RWPE1 (cell line): ENCODE results near the gene RGS12.
"Not testable (repeated sequence)": the region's sequence is repeated elsewhere in the genome, so short reads cannot be mapped to it uniquely, and the experiment has no call there.

Experiments used
- CTCF ChIA-PET: fragments of 350-600 bp; sonication (Branson Sonifier 250); formaldehyde crosslinking; extraction: SDS; loops from one replicate; lab custom pipeline; 2021; lab: Yijun Ruan, JAX
- POLR2A ChIA-PET: fragments of 400-600 bp; formaldehyde crosslinking; extraction: SDS; loops from one replicate; lab custom pipeline; 2020; ENCODE audit warnings: antibody characterized with exemption; ENCODE audit not compliant: low non-redundant PET; lab: Yijun Ruan, JAX
- DNase-seq: peaks from one replicate; pipeline ENCODE4 v3.0.0; 2012; ENCODE audit warnings: low spot score
- H3K27ac ChIP-seq: fragments of 450-650 bp; 2 replicates; pipeline ENCODE4 v1.5.1; 2017
- TF ChIP-seq, protein P1 (sequence below): fragments of 450-650 bp; conservative IDR thresholded peaks from 2 replicates; pipeline ENCODE4 v1.5.1; 2017; ENCODE audit warnings: low read depth, mild to moderate bottlenecking

The RGS12 gene

DNA sequence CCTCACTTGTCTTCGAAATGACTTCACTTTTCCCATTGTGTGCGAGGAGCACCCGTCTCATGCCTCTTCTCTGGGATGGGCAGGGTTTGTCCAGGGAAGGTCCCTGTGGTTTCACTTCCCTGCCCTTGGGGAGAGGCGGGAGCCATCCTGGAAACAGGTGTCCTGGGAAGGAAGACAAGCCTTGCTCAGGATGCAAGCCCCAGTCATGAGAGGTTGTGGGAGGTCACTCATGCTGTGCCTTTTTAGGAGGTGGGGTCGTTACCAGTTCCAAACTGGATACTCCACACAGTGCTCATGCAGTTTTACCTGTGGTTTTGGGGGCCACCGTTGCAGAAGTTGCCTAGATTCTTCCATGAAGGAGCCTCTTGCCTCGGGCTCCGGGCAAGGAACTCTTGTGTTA is 3.8 kb downstream of the RGS12 start:
- TF ChIP-seq, protein P1, sequence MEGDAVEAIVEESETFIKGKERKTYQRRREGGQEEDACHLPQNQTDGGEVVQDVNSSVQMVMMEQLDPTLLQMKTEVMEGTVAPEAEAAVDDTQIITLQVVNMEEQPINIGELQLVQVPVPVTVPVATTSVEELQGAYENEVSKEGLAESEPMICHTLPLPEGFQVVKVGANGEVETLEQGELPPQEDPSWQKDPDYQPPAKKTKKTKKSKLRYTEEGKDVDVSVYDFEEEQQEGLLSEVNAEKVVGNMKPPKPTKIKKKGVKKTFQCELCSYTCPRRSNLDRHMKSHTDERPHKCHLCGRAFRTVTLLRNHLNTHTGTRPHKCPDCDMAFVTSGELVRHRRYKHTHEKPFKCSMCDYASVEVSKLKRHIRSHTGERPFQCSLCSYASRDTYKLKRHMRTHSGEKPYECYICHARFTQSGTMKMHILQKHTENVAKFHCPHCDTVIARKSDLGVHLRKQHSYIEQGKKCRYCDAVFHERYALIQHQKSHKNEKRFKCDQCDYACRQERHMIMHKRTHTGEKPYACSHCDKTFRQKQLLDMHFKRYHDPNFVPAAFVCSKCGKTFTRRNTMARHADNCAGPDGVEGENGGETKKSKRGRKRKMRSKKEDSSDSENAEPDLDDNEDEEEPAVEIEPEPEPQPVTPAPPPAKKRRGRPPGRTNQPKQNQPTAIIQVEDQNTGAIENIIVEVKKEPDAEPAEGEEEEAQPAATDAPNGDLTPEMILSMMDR: no peak

DNA sequence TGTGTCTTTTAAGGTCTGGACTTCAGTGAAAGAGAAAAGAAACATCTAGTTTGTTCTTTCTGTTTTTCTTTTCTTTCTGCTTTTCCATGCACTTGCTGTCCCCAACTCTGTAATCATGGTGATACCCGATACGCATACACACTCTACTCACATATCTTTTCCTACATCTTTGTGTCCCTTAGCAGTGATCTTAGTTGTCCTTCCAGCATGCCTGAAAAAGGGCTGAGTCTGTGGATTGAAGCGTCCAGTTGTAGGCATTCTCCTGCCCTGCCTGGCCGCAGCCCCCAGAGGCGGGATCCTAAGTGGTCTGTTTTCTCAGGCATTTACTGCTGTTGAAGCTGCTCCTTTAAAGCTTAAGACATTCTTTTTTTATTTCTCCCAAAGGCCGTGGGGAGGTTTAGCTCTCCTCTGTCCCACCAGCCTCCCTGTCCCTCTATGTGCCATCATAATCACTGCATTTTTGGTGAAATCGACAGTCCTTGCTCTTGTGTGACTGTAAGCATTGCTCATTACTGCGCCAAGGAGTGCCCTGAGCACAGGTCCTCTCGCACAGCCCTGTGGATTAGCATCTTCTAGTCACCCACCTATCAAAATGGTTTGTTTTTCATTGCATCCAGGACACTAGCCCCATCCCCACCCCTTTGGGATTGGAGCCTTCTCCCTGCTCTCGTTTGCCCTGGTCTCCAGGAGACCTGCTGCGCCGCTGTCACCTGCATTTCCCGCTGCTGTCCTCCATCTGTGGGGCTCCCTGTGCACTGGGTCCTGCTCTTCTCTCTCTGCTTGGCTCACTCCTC is 4.4 kb downstream of the RGS12 start:
- ChIA-PET CTCF (no interaction called here), POLR2A (no interaction called here)
- TF ChIP-seq, protein P1: no peak
- DNase-seq: no peak
- H3K27ac ChIP-seq: no peak overlapping the region

More for the DNA sequence above, 3.8 kb downstream of the RGS12 start:
- ChIA-PET POLR2A (no interaction called here), CTCF (no interaction called here)
- DNase-seq: no peak
- H3K27ac ChIP-seq: no peak overlapping the region

DNA sequence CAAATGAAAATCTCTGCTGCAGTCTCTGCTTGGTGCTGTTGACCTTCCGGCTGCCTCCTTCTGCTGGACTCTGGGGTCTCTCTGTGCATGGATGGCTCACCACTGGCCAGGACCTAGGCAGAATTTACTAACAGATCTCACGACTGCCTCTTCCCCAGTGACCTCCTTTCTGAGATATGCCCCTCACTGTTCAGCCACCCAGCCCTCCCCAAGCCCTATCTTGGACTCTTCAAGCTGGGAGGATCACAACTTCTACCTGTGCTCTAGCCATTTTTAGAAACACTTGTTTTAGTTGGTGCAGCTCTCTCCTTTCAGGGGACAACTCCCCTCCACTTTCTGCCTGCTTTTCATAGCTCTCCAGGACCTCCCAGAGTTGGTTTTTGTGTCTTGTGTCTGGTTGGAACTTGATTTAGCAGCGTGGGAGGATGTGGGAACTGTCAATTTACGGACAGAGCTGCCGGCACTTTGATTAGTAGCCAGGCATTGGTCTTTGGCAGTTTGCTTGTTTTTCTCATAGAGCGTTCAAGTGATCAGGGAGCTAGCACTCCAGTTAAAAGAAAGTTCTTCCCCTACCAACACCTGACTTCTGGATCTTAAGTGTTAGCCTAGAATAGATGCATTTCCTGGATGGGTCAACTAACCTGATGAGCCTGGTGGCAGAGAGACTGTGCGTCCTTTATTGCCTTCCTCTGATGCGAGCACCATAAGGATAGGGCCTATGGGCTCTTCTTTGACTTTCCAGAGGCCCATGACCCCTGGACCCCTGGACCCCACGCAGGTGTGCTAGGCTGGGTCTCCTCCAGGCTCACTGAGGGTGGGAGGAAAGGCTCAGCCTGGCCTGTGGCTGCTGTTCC is 6.5 kb downstream of the RGS12 start:
- H3K27ac ChIP-seq: no peak overlapping the region
- TF ChIP-seq, protein P1: no peak
- ChIA-PET CTCF (no interaction called here), POLR2A (no interaction called here)
- DNase-seq: no peak

DNA sequence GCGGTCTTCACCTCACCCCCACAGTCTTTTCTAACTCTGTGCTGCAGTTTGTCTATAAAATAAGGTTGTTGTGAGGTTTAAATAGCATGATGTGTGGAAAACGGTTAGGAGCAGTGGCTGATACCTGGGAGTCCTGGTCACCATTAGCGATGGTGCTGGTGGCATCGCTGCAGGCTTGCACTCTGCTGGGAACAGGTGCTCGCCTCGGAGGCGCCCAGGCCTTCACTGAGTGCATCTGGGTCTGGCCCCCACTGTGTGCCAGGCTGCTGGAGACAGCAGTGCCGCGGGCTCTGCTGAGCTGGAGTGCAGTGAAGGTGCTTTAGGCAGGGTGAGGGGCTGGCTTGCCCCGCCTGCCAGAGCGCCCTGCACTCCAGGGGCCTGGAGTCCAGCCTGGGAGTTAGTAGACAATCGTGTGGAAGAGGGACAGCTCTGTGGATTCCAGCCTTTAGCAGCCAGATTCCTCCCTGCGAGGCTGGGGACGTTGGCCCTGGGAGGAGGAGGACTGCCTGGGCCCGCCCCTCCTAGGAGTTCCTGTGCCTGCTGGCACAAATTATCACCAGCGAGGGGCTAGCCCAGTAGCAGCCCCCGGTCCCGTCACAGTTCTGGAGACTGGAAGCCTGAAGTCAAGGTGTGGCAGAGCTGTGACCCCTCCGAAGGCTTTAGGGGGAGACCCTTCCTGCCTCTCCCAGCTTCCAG is 7.3 kb downstream of the RGS12 start:
- ChIA-PET POLR2A (interaction anchor here (0.6 kb wide), 1 partner anchor 19 kb away, joined by 3 read pairs; no protein-coding TSS in a partner anchor), CTCF (no interaction called here)
- H3K27ac ChIP-seq: no peak overlapping the region
- TF ChIP-seq, protein P1: no peak
- no peak for DNase-seq

DNA sequence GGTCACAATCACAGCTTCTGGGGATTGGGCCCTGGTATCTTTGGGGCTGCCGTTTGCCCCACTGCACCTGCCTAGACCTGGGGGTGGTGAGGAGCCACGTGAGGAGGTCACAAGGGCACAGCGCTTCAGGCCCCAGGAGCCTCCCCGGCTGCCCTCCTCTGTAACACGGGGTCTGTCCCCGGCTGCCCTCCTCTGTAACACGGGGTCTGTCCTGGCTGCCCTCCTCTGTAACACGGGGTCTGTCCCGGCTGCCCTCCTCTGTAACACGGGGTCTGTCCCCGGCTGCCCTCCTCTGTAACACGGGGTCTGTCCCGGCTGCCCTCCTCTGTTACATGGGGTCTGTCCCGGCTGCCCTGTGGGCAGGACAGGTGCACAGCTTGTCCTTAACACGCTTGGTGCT is 8.1 kb downstream of the RGS12 start:
- CTCF ChIA-PET, DNase-seq, H3K27ac ChIP-seq: not testable (repeated sequence)
- POLR2A ChIA-PET: interaction anchor here (0.6 kb wide), 1 partner anchor 20 kb away, joined by 3 read pairs; no protein-coding TSS in a partner anchor

DNA sequence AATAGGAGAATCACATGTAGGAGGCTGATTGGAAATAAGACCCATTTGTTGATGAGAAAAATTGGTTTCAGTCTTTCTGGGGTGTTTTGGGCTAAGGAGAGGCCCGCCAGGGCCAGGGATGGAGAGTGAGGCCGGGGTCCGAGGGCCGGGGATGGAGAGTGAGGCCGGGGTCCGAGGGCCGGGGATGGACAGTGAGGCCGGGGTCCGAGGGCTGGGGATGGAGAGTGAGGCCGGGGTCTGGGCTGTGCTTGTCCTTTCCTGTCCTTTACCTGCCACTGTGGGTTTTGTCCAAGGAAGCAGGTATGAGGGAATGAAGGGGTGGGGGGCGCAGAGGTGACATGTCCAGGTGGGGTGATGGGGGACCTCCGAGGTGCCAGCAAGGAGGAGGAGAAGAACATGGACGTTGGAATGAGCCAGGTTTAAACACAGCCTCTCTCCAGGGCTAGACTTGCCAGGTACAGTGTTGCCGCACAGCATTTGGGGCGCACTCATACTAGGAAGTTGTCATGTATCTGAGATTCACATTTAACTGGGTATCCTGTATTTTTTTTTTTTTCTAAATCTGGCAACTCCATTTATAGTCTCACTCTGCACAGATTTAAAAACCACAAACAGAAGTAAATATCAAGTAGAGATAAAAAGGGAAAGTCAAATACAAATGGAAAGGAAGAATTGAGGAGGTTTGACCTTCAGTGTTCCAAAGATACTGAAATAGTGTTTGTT is 8.8 kb downstream of the RGS12 start:
- ChIA-PET POLR2A (no interaction called here), CTCF (no interaction called here)
- TF ChIP-seq, protein P1: no peak
- no peak overlapping the region for H3K27ac ChIP-seq
- DNase-seq: no peak
